Gastrocnemius medialis (tissue), 4 donors: ENCODE results near the gene ATP1A3.

Experiments used
- POLR2A ChIP-seq, 2 donors: fragments of 450-650 bp; IDR thresholded peaks; one replicate each; pipeline ENCODE4 v1.6.1; 2017; ENCODE audit warnings: antibody characterized with exemption in 2 of 2, mild to moderate bottlenecking in 2 of 2, moderate library complexity in 2 of 2
- TF ChIP-seq, protein P1 (sequence below), 5 experiments: fragments of 450-650 bp in 3 of 5; fragments of 200-600 bp in 2 of 5; sonication (generic) in 2 of 5; IDR thresholded peaks in 4 of 5; conservative IDR thresholded peaks in 1 of 5; 1 replicate in 4 of 5; 2 replicates in 1 of 5; pipeline ENCODE4 v1.5.1; 2016 to 2019; ENCODE audit warnings: antibody characterized with exemption in 5 of 5, mild to moderate bottlenecking in 3 of 5, moderate library complexity in 3 of 5

DNA sequence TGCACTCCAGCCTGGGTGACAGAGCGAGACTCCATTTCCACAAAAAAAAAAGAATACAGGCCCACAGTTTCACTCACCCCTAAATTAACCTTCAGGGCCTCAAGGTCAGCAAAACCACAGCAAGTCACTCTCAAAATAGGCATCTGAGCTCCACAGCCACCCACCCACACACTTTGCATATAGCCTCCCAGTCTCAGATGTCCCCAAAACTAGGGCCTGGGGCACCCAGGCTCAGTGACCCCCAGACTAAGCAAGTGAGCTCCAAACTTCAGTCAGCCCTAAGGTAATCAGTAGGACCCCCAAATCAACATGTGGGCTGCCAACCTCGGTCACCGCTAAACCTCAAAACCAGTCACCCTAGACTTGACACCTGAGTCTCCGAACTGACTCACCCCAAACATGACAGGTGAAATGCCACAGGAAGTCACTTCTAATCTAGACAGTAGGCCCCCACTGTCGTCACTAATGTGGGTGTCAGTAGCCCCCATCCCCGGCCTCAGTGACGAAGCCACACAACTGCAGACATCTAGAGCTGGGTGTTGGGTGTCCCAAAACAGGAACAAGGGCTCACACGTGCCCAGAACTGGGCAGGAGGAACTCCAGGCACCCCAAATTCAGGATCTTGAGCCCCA, 48.8 kb downstream of the ATP1A3 start:
- TF ChIP-seq, protein P1, sequence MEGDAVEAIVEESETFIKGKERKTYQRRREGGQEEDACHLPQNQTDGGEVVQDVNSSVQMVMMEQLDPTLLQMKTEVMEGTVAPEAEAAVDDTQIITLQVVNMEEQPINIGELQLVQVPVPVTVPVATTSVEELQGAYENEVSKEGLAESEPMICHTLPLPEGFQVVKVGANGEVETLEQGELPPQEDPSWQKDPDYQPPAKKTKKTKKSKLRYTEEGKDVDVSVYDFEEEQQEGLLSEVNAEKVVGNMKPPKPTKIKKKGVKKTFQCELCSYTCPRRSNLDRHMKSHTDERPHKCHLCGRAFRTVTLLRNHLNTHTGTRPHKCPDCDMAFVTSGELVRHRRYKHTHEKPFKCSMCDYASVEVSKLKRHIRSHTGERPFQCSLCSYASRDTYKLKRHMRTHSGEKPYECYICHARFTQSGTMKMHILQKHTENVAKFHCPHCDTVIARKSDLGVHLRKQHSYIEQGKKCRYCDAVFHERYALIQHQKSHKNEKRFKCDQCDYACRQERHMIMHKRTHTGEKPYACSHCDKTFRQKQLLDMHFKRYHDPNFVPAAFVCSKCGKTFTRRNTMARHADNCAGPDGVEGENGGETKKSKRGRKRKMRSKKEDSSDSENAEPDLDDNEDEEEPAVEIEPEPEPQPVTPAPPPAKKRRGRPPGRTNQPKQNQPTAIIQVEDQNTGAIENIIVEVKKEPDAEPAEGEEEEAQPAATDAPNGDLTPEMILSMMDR (IDR thresholded peaks at IDR 0.05 in 4 of 5, conservative IDR thresholded peaks at IDR 0.05 in 1 of 5): no peak
- no peak for TF ChIP-seq POLR2A (IDR thresholded peaks at IDR 0.05)
